CD4-positive, alpha-beta T cell treated with Interleukin-2 at 100 ng/mL for 4 hours (primary cell): ENCODE results near the gene C22orf31.
"Not testable (repeated sequence)": the region's sequence is repeated elsewhere in the genome, so short reads cannot be mapped to it uniquely, and the experiment has no call there.

Experiments used
- DNase-seq: peaks from one replicate; pipeline ENCODE4 v3.0.0-alpha.2; 2020; ENCODE audit warnings: low spot score

C22orf31 gene

GRCh38 chr22:29061773-29062172 is at the start of gene C22orf31:
C22orf31 (minus strand) TSS chr22:29061831; CDS start chr22:29061792, 39 bp downstream.
- no peak for DNase-seq

DNA sequence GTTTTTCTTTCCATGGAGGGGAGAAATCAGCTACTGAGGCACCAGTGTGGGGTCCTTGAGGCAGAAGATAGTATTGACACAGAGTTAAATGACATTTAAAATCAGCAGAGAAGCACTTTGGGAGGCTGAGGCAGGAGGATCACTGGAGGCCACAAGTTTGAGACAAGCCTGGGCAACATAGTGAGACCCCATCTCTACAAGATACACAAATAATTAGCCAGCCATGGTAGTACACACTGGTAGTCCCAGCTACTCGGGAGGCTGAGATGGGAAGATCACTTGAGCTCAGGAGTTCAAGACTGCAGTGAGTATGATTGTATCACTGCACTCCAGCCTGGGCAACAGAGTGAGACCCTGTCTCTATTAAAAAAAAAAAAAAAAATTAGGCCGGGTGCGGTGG is 49.3 kb upstream of the C22orf31 start:
- no peak for DNase-seq

- DNase-seq: no peak
These were observed 48.2 kb upstream of the C22orf31 start for GRCh38 chr22:29109822-29110221.

DNA sequence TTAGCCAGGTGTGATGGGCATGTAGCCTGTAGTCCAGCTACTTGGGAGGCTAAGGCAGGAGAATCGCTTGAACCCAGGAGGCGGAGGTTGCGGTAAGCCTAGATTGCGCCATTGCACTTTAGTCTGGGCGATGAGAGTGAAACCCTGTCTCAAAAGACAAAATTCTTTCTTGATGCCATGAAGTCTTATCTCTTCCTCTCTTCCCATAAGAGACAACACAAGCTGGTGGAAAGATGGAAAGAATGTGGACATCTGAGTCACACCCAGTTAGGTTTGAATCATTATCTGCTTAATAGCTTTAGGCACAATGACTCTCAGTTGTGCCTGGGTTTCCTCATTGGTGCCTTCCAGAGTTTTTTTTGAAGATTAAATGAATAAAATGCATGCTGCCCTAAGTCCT is 46.5 kb upstream of the C22orf31 start:
- DNase-seq: no peak

GRCh38 chr22:29106839-29107238 is 45.2 kb upstream of the C22orf31 start:
- DNase-seq: no peak

DNA sequence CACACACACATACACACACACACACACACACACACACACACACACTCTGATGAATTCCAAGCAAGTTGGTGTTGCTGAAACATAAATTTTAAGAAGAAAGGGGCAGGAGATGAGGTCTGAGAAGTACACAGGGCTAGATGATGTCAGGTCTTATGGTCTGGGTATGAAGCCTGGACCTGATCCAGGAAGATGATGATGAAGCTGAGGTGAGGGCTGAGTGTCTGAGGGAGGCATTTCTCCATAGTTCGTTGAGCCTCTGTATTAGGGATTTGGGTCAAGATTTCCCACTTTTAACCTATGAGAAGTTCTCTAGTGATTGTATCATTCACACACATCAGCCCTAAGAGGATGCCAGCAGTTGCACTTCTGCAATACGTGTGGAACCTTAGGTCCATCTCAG is 43.8 kb upstream of the C22orf31 start:
- no peak for DNase-seq

- DNase-seq: no peak
These were observed 41.5 kb upstream of the C22orf31 start for GRCh38 chr22:29103121-29103520.

DNA sequence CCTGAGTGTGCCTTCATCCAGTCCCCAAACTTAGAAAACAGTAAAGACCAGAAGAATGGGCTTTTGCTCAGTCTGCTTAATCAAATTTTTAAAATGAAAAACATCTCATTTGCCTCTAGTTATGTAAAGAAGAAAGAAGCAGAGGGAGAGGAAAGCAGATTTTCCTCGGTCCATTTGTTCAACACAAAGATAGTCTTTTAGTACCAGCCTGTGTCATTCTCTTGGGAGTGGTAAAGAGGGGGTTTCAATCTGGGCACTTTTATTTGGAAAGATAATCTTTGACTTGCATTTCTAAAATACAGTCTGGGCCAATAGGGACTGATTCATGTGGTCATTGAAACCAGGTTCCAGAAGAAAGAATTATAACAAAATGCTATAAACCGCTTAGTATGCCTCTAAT is 40.7 kb upstream of the C22orf31 start:
- no peak for DNase-seq

DNA sequence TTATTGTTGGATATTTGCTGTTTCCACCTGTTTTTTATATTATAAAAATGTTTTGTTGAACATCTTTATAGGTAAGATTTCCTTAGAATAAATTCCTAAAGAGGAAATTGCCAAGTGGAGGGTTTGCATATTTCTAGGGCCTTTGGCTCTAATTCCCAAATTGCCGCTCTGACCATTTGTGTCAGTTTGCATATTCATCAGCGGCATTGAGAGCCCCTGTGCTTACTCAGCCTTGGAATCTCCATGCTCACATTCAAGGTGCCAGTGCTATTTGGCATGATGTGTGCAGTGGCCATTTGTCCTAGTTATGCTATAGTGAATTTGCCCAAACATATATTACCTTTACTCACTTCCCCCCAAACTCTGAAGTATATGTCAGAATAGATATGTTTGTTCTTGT is 36.7 kb upstream of the C22orf31 start:
- DNase-seq: no peak

GRCh38 chr22:29096736-29097669 is 35.4 kb upstream of the C22orf31 start:
- no peak for DNase-seq

GRCh38 chr22:29095459-29095858 is 33.8 kb upstream of the C22orf31 start:
- DNase-seq: no peak

GRCh38 chr22:29093501-29094300 is 32.1 kb upstream of the C22orf31 start:
- DNase-seq: no peak

DNA sequence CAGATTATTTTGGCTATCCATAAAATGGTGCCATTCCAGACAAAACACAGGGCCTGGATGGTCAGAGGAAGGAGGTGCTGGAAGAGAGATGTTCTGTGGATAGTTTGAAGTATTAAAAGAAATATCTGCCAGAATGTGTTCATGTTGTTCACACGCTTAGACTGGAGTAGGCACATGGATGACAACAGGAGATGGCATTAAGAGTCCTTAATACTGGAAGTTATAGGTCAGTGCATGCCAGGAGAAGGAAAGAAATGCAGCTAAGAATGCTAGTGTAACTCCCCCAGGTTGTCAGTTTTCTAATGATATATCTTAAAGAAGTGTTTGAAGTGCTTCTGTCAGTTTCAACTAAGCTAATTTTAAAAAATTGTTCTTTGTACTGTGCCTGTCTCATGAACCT is 31.4 kb upstream of the C22orf31 start:
- no peak for DNase-seq

DNA sequence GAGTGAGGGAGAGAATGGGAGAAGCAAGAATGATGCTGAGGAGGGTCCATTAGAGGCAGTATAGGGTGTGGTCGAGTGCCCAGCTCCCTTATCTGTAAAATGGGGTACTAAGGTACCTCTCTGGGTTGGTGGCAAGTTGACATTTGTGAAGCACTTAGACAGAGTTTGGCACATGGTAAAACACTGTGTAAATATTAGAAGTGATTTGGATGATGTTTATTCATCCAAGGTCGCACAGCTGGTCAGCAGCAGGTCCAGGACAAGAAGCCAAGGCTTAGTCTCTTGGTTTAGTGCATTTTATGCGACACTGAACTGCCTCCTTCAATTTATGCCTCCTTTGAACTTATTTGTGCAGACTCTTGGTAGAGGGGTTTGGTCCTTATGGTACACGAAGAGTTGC is 30.6 kb upstream of the C22orf31 start:
- DNase-seq: no peak

DNA sequence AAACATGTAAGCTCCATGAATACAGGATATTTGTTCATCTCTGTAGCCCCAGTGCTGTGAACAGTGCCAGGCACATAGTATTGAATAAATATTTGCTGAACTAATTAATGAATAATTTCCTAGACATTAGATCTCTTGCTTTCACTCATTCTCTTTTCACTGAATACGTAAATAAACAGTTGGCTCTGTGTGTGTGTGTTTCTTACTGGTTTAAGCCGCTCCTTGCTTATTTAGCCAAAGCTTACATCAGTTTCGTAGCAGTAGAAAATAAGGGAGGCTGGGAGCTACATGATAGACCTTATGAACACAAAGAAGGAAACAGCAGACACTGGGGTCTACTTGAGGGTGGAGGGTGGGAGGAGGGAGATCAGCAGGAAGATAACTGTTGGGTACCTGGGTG is 28.4 kb upstream of the C22orf31 start:
- DNase-seq: no peak

DNA sequence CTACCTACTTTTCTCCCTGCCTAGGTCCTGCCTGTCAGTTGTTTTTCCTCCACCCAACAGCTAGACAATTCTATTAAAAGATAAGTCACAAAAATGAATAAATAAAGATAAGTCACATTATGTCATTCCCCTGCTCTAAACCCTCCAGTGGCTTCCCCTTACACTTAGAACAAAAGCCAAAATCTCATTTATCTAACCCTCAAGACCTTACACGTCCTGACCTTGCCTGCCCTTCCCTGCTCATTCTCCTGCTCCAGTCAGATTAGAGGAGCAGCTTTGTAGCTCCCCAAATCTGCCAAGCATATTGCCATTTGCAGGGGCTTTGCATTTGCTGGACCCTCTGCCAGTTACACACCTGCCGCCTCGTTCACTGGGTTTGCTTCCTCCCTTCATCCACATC is 27.9 kb upstream of the C22orf31 start:
- no peak for DNase-seq

DNA sequence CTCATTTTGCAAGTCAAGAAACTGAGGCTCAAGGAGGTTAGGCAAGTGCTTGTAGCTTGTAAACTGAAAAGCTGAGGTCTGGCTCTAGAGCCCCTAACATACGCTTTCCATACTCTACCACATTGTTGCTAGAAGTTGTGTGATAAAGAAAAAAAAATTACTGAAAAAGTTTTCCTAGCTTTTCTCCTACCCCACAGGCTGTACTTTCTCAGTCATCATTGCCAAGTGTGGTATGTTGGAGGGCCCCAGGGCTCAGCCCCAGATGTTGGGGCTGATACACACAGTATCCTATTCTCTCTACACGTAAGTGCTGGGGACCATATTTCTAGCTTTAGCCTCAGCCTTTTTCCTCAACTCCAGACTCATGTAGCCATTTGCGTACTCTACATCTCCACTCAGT is 27.2 kb upstream of the C22orf31 start:
- no peak for DNase-seq

- no peak for DNase-seq
These were observed 25.4 kb upstream of the C22orf31 start for GRCh38 chr22:29087012-29087411.

DNA sequence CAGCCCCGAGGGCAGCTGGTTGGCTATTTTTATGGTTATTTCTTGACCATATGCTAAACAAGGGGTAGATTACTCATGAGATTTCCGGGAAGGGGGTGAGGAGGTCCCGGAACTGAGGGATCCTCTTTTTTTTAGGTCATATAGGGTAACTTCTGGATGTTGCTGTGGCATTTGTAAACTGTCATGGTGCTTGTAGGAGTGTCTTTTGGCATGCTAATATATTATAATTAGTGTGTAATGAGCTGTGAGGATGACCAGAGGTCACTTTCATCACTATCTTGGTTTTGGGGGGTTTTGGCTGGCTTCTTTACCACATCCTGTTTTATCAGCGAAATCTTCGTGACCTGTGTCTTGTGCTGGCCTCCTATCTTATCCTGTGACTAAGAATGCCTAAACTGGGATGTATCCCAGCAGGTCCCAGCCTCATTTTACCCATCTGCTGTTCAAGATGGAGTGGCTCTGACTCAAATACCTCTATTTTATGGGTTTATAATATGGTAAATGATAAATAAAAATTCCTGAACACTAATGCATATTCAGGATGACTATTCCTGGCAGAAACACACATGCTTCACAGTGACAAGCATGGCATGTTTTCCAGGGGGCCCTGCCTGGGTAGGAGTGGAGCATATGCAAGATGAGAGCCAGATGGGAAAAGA is 22.4 kb upstream of the C22orf31 start:
- DNase-seq: no peak

DNA sequence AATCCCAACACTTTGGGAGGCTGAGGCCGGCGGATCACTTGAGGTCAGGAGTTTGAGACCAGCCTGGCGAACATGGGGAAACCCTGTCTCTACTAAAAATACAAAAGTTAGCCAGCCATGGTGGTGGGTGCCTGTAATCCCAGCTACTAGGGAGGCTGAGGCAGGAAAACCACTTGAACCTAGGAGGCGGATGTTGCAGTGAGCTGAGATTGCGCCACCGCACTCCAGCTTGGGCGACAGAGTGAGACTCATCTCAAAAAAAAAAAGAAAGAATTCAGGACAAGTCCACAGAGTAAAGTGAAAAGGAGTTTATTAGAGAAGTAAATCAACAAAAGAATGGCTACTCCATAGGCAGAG is 21.9 kb upstream of the C22orf31 start:
- not testable (repeated sequence) for DNase-seq

DNA sequence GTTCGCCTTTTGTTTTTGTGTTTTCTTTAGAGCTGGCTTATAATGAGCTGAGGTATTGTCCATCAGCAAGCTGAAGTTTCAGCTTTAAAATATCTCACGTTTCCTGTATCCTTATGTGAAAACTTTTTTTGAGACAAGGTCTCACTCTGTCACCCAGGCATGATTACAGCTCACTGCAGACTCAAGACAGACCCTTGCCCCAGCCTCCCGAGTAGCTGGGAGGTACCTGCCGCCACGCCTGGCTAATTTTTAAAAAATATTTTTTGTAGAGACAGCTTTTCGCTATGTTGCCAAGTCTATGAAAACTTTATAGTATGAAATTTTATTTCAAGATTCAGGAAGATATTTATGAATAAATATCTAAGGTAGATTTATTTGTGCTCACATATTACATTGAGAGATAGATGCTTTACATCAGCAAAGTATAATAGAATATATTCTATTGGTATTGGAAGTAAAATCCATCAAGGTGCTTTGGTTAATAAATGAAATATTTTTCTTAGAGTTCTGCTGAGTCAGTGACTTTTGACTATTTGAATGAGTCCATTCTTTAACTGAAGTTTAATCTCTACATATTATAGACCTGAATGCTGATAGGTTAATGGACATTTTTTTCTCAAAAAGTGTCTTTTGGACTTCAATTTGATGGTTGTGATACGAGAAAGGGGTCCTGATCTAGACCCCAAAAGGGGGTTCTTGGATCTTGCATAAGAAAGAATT is 21.4 kb upstream of the C22orf31 start:
- DNase-seq: no peak
